ENCODE data around the gene DHRS3. TPM values are rescaled to one million over a fixed set of nuclear protein-coding genes. Genes with fewer than 3 reads are reported as not detected.

DHRS3 gene
- total RNA-seq, 1 experiment from 2014 or later, result 59.4 TPM

DNA sequence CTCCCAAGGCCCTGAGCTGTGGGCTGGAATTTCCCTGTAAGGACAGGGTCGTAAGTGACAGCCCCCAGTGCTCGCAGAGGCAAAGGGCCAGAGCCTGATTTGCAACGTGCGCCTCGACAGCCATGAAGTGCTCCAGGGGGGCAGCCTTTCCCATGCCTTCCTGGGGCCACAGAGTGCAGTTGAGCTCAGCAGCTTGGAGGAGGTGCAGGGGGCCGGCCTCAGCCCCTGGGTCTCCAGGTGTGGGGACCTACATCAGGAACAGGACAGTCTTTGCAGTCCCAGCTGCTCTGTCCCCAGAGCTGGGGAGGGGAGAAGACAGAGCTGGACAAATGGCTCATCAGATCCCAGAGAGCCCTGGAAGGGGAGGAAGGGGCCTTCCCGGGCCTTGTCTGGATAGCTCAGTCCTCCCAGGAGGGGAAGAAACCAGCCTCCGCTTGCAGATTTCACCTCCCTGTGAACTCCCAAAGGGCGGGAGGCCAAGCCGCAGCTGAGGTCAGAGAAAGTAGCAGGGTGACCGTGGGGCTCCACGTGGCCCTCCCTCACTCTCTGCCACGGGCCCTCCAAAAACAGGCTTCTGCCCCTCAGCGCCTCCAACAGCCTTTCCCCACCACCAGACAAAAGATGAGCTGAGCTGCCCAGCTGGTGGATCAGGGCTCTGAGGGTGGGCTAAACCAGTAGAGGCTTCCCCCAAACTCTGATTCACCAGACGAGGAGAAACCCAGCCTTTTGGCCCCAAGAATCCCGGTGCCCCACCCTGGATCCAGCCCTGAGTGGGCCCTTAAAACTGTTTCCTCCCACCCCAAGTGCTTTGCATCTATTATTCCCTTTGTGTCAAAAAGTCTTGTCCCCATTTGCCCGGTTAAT, 76.5 kb downstream of the DHRS3 start:
- H3K36me3 Mint-ChIP-seq (ENCODE audit: insufficient read depth, unreplicated experiment), result no peaks in the 10 kb centered on the region
- no TSS peak for BruUV-seq (replicated peaks)
- no peak overlapping the region for H3K27ac Mint-ChIP-seq (ENCODE audit: unreplicated experiment)
- no peak for DNase-seq
- Histone ChIP-seq H3K4me1 (no peaks in the 10 kb centered on the region), H3K4me3 (ENCODE audit: low read depth, low read length) (no peak overlapping the region), H3K36me3 (ENCODE audit: control insufficient read depth, insufficient read depth, low read length) (no peaks in the 10 kb centered on the region), H3K27me3 (replicated peaks; ENCODE audit: control insufficient read depth, insufficient read depth, low read length) (no peaks in the 10 kb centered on the region), H3K9me3 (no peaks in the 10 kb centered on the region)
- H3K4me1 Mint-ChIP-seq (ENCODE audit: low read depth, unreplicated experiment), result no peaks in the 10 kb centered on the region
- intact Hi-C loops (cut with micrococcal nuclease; ENCODE audit: unreplicated experiment), result no loop called here
- TF ChIP-seq, protein P1, sequence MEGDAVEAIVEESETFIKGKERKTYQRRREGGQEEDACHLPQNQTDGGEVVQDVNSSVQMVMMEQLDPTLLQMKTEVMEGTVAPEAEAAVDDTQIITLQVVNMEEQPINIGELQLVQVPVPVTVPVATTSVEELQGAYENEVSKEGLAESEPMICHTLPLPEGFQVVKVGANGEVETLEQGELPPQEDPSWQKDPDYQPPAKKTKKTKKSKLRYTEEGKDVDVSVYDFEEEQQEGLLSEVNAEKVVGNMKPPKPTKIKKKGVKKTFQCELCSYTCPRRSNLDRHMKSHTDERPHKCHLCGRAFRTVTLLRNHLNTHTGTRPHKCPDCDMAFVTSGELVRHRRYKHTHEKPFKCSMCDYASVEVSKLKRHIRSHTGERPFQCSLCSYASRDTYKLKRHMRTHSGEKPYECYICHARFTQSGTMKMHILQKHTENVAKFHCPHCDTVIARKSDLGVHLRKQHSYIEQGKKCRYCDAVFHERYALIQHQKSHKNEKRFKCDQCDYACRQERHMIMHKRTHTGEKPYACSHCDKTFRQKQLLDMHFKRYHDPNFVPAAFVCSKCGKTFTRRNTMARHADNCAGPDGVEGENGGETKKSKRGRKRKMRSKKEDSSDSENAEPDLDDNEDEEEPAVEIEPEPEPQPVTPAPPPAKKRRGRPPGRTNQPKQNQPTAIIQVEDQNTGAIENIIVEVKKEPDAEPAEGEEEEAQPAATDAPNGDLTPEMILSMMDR (IDR thresholded peaks at IDR 0.05; ENCODE audit: insufficient read depth in 1 of 2, low read depth in 1 of 2, low read length in 1 of 2, severe bottlenecking in 1 of 2, unreplicated experiment in 1 of 2), result no peak
- CTCF ChIA-PET, result interaction anchor here (0.7 kb wide), 1 partner anchor 15 kb away, joined by 3 read pairs; no protein-coding TSS in a partner anchor
- H3K27me3 Mint-ChIP-seq (ENCODE audit: insufficient read depth, unreplicated experiment), result no peaks in the 10 kb centered on the region
- POLR2A ChIA-PET, result no interaction called here
- H3K9me3 Mint-ChIP-seq (ENCODE audit: unreplicated experiment), result peaks cover 9% of the 10 kb centered on the region
- no peak overlapping the region for H3K4me3 Mint-ChIP-seq (ENCODE audit: unreplicated experiment)

DNA sequence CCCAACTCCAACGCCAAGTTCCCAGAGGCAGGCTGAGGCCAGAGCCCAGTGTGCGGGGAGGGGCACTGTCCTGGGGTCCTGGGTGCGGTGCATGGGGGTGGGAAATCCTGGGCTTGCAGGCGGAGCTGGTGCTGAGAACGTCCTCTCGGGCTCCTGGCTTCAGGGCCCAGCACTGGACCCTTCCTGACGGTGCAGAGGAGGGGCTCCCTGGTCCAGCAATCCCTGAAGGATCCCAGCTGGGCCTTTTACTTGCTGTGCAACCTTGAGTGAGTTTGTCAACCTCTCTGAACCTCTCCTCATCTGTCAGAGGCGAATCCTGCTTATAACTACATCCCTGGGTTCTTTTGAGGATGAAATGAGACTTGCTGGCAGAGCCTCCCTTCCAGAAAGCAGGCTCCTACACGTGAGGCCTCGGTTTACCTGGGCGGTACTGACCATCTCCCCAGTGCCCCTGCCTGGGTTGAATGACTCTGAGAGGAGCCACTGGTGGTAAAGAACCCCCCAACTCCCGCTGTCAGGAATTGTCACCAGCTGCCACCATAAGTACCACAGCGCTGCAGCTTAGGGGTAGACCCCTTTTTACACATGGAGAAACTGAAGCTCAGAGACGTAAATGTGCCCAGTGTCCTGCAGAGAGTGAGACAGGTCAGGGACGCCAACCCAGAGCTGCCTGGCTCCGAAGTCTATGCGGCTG, 77.3 kb downstream of the DHRS3 start:
- Mint-ChIP-seq H3K27me3 (ENCODE audit: insufficient read depth, unreplicated experiment) (no peaks in the 10 kb centered on the region), H3K36me3 (ENCODE audit: insufficient read depth, unreplicated experiment) (no peaks in the 10 kb centered on the region), H3K27ac (ENCODE audit: unreplicated experiment) (no peak overlapping the region), H3K9me3 (ENCODE audit: unreplicated experiment) (peaks cover 16% of the 10 kb centered on the region), H3K4me1 (ENCODE audit: low read depth, unreplicated experiment) (no peaks in the 10 kb centered on the region), H3K4me3 (ENCODE audit: unreplicated experiment) (no peak overlapping the region)
- intact Hi-C loops (cut with micrococcal nuclease; ENCODE audit: unreplicated experiment), result no loop called here
- no peaks in the 10 kb centered on the region for H3K36me3 ChIP-seq (ENCODE audit: control insufficient read depth, insufficient read depth, low read length)
- no peak for DNase-seq
- no peaks in the 10 kb centered on the region for H3K27me3 ChIP-seq (replicated peaks; ENCODE audit: control insufficient read depth, insufficient read depth, low read length)
- no peaks in the 10 kb centered on the region for H3K4me1 ChIP-seq
- POLR2A ChIA-PET, result no interaction called here
- H3K4me3 ChIP-seq (ENCODE audit: low read depth, low read length), result no peak overlapping the region
- H3K9me3 ChIP-seq, result peaks cover 7% of the 10 kb centered on the region; the same call in 1 of the 2 replicates
- BruUV-seq (replicated peaks), result no TSS peak
- CTCF ChIA-PET, result interaction anchor here (0.7 kb wide), 1 partner anchor 16 kb away, joined by 3 read pairs; no protein-coding TSS in a partner anchor
- TF ChIP-seq, protein P1 (IDR thresholded peaks at IDR 0.05; ENCODE audit: insufficient read depth in 1 of 2, low read depth in 1 of 2, low read length in 1 of 2, severe bottlenecking in 1 of 2, unreplicated experiment in 1 of 2), result no peak

DNA sequence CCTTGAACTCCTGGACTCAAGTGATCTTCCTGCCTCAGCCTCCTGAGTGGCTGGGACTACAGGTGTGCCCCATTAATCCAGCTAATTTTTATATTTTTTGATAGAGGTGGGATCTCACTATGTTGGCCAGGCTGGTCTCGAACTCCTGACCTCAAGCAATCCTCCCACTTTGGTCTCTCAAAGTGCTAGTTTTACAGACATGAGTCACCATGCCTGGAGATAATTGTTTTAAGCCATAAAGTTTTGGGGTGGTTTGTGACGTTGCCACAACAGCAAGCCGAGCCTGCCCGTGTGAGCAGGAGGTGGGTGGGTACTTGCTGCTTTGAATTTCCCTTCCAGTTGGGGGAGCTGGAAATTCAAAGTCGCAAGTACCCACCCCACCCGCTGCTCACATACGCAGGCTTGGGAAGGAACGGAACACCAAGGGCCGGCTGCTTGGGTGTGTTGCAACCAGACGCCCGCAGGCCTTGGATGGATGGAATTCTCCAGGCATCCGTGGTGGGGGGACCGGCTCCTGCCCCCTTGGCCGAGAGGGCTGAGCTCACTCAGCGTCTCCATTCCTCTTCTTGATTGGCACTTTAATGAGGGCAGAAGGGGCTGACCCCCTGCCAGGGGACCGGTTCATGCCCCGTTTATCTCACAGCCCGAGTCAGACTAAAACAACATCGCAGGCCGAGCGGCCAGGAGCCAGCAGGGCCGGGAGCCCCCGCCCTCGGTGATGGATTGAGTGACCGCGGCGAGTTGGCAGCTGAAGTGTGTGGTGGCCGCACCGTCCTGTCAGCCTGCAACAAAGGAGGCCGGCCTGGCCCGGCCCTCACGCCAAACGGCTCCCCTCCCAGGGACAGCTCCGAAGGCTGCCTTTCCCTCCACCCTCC, 78.1 kb downstream of the DHRS3 start:
- Mint-ChIP-seq H3K4me1 (ENCODE audit: low read depth, unreplicated experiment) (no peaks in the 10 kb centered on the region), H3K27me3 (ENCODE audit: insufficient read depth, unreplicated experiment) (no peaks in the 10 kb centered on the region), H3K9me3 (ENCODE audit: unreplicated experiment) (peaks cover 24% of the 10 kb centered on the region), H3K27ac (ENCODE audit: unreplicated experiment) (no peak overlapping the region), H3K36me3 (ENCODE audit: insufficient read depth, unreplicated experiment) (no peaks in the 10 kb centered on the region), H3K4me3 (ENCODE audit: unreplicated experiment) (no peak overlapping the region)
- no peaks in the 10 kb centered on the region for H3K4me1 ChIP-seq
- H3K4me3 ChIP-seq (ENCODE audit: low read depth, low read length), result no peak overlapping the region
- CTCF ChIA-PET, result no interaction called here
- H3K27me3 ChIP-seq (replicated peaks; ENCODE audit: control insufficient read depth, insufficient read depth, low read length), result no peaks in the 10 kb centered on the region
- TF ChIP-seq, protein P1 (IDR thresholded peaks at IDR 0.05; ENCODE audit: insufficient read depth in 1 of 2, low read depth in 1 of 2, low read length in 1 of 2, severe bottlenecking in 1 of 2, unreplicated experiment in 1 of 2), result no peak
- peaks cover 7% of the 10 kb centered on the region; the same call in 1 of the 2 replicates for H3K9me3 ChIP-seq
- intact Hi-C loops (cut with micrococcal nuclease; ENCODE audit: unreplicated experiment), result no loop called here
- DNase-seq, result peak in 1 of 2 experiments; percentile 57
- H3K36me3 ChIP-seq (ENCODE audit: control insufficient read depth, insufficient read depth, low read length), result no peaks in the 10 kb centered on the region
- POLR2A ChIA-PET, result no interaction called here
- no TSS peak for BruUV-seq (replicated peaks)

Data from Caco-2 (cell line).